ENCODE data around the gene FAAH2.

DNA sequence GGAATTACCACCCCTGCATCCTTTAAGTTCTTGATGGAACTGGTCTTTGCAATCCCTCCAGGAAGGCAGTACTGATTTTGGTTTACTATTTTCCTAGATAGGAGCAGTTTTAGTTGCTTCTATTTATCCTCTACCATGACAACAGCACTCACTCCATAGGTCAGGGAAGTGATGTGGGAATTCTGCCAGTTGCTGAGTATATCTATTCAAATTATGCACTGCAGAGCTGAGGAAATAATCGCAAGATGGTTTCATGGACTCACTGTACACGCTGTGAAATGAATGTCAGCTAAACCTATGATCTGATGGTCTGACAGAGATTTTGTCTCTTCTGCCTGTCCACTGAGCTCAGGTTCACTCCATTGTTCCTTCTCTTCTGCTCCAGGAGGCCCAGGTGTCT lies 135.8 kb downstream of the FAAH2 start:
- TF ChIP-seq, protein P1, sequence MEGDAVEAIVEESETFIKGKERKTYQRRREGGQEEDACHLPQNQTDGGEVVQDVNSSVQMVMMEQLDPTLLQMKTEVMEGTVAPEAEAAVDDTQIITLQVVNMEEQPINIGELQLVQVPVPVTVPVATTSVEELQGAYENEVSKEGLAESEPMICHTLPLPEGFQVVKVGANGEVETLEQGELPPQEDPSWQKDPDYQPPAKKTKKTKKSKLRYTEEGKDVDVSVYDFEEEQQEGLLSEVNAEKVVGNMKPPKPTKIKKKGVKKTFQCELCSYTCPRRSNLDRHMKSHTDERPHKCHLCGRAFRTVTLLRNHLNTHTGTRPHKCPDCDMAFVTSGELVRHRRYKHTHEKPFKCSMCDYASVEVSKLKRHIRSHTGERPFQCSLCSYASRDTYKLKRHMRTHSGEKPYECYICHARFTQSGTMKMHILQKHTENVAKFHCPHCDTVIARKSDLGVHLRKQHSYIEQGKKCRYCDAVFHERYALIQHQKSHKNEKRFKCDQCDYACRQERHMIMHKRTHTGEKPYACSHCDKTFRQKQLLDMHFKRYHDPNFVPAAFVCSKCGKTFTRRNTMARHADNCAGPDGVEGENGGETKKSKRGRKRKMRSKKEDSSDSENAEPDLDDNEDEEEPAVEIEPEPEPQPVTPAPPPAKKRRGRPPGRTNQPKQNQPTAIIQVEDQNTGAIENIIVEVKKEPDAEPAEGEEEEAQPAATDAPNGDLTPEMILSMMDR (IDR thresholded peaks at IDR 0.05; ENCODE audit: low read depth, low read length, poor library complexity, severe bottlenecking) = no peak
- TF ChIP-seq EZH2phosphoT487 (IDR thresholded peaks at IDR 0.05; ENCODE audit: borderline replicate concordance, low read length) = no peak

Measured in DOHH2 (cell line).